Sigmoid colon (tissue), 4 donors: ENCODE results near the gene SEMA6C.

Source experiments
- POLR2A ChIP-seq, 2 donors: fragments of 450-650 bp; IDR thresholded peaks; one replicate each; pipeline ENCODE4 v1.6.1; 2016; ENCODE audit warnings: antibody characterized with exemption in 2 of 2, mild to moderate bottlenecking in 2 of 2, moderate library complexity in 2 of 2
- POLR2AphosphoS5 ChIP-seq, 4 donors: sonication (generic); formaldehyde crosslinking; IDR thresholded peaks; one replicate each; pipeline ENCODE4 v1.6.1; 2017; ENCODE audit warnings: antibody characterized with exemption in 4 of 4
- TF ChIP-seq, protein P1 (sequence below), 4 experiments: fragments of 450-650 bp in 3 of 4; fragments of 200-600 bp in 1 of 4; IDR thresholded peaks; one replicate each; pipeline ENCODE4 v1.5.1; 2016 to 2019; ENCODE audit warnings: antibody characterized with exemption in 4 of 4, mild to moderate bottlenecking in 3 of 4, moderate library complexity in 2 of 4

GRCh38 chr1:151165738-151166504 lies 19.5 kb upstream of the SEMA6C start, which contains the start of the genes LYSMD1 and SCNM1:
- TF ChIP-seq, protein P1, sequence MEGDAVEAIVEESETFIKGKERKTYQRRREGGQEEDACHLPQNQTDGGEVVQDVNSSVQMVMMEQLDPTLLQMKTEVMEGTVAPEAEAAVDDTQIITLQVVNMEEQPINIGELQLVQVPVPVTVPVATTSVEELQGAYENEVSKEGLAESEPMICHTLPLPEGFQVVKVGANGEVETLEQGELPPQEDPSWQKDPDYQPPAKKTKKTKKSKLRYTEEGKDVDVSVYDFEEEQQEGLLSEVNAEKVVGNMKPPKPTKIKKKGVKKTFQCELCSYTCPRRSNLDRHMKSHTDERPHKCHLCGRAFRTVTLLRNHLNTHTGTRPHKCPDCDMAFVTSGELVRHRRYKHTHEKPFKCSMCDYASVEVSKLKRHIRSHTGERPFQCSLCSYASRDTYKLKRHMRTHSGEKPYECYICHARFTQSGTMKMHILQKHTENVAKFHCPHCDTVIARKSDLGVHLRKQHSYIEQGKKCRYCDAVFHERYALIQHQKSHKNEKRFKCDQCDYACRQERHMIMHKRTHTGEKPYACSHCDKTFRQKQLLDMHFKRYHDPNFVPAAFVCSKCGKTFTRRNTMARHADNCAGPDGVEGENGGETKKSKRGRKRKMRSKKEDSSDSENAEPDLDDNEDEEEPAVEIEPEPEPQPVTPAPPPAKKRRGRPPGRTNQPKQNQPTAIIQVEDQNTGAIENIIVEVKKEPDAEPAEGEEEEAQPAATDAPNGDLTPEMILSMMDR (IDR thresholded peaks at IDR 0.05): peak in 1 of 4 experiments; percentile 32
- TF ChIP-seq POLR2AphosphoS5 (IDR thresholded peaks at IDR 0.05) (peak; percentile 84 to 96 (median 90)), POLR2A (IDR thresholded peaks at IDR 0.05) (peak; percentile 27 to 30)
